ENCODE measurements around the gene WASL.

DNA sequence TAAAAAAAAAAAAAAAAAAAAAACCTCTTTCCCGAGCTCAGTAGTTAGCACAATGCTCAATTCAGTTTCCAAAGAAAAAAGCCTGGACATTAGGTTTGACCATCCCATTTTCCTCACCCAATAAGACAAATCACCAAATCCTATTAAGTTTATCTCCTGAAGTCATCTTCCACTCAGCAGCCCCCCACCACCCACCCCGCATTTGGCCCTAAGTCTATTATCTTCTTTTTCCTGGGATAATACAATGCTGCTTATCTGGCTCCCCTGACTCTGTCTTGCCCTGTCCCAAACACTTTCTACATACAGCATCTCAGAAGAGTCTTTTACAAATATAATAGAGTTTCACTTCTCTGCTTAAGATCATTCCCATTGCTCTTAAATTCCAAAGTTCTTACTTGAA is 110.9 kb downstream of the WASL start:
- TF ChIP-seq POLR2A (IDR thresholded peaks at IDR 0.05), result no peak
- TF ChIP-seq, protein P1, sequence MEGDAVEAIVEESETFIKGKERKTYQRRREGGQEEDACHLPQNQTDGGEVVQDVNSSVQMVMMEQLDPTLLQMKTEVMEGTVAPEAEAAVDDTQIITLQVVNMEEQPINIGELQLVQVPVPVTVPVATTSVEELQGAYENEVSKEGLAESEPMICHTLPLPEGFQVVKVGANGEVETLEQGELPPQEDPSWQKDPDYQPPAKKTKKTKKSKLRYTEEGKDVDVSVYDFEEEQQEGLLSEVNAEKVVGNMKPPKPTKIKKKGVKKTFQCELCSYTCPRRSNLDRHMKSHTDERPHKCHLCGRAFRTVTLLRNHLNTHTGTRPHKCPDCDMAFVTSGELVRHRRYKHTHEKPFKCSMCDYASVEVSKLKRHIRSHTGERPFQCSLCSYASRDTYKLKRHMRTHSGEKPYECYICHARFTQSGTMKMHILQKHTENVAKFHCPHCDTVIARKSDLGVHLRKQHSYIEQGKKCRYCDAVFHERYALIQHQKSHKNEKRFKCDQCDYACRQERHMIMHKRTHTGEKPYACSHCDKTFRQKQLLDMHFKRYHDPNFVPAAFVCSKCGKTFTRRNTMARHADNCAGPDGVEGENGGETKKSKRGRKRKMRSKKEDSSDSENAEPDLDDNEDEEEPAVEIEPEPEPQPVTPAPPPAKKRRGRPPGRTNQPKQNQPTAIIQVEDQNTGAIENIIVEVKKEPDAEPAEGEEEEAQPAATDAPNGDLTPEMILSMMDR (IDR thresholded peaks at IDR 0.05), result no peak

All from uterus (tissue), 2 donors.